Hindlimb muscle (tissue), 1 donor: ENCODE data around the gene CERCAM. TPM values are rescaled to one million over a fixed set of nuclear protein-coding genes. Genes with fewer than 3 reads are reported as not detected.
"Not testable (repeated sequence)": the region's sequence is repeated elsewhere in the genome, so short reads cannot be mapped to it uniquely, and the experiment has no call there.

ENCODE experiments used
- DNase-seq: peaks from one replicate; pipeline ENCODE4 v3.0.0-alpha.2; 2013
- polyA plus RNA-seq: library from polyadenylated mRNA; unstranded; fragments of 120-200 nt; gene quantifications from one replicate; pipeline ENCODE4 v1.2.1, GENCODE V29; 2013; ENCODE audit not compliant: insufficient read length

Gene CERCAM
- polyA plus RNA-seq, 1 donor, result 114 TPM

DNA sequence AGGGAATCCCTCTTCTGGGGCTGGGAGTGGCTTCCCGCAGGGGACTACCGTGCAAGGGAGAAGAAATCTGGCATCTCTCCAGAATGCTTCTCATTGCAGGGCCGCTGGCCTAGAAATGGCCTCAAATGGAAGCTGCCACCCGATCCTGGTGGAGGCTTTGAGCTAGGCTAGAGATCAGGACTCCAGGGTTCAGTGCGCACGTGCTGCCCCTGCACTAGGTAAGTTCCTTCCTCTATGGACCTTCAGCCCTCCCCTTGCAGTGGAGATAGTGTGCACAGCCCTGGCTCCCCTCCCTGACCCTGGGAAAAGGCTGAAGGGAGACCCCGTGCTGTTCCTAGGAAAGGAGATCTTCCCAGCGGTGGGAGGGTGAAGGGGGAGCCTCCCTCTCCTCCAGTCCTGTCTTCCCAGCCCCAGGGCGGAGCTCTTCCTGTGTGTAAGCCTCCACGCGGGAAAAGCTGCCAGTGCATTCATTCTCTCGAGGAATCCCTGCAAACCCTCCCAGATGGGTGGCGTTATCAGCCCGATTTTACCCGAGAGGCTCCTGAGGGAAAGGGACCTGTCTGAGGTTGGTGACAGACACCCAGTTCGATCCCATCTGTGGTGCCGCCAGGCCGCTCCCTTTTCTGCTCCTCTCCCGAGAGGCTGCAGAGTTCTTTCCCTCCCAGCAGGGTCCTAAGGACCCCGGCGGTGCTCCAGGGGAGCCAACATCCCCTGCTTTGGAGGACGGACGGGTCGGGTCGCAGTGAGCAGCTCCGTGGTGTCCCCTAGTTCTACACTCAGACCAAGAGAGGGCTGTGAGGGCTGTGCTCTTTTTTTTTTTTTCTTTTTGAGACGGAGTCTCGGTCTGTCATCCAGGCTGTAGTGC, 1.4 kb upstream of the CERCAM start:
- no peak for DNase-seq

DNA sequence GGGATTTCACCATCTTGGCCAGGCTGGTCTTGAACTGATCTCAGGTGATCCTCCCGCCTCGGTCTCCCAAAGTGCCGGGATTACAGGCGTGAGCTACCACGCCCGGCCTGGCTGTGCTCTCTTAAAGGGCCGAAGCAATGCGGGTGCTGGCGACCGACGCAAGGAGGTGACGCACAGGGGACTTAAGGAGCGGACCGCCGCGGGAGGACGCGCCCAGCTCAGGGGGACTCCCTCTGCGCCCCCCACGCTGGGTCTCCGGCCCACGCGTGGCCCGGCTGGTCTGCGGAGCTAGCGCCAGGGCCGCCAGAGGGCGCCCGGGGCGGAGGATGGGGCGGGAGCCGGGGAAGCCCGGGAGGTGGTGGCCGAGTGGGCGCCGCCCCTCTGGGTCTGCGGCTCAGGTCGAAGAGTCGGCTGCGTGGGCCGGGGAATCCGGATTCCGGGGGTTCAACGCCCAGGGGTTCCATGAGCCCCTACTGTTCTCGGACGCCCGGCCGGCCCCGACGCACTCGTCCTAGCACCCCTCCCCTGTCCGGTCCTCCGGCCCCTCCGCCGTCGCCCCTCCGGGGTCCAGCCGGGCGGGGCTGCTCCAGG, 502 bp upstream of the CERCAM start:
- DNase-seq, result peak; percentile 86

GRCh38 chr9:128421482-128421996, 882 bp downstream of the CERCAM start:
- DNase-seq, result no peak

DNA sequence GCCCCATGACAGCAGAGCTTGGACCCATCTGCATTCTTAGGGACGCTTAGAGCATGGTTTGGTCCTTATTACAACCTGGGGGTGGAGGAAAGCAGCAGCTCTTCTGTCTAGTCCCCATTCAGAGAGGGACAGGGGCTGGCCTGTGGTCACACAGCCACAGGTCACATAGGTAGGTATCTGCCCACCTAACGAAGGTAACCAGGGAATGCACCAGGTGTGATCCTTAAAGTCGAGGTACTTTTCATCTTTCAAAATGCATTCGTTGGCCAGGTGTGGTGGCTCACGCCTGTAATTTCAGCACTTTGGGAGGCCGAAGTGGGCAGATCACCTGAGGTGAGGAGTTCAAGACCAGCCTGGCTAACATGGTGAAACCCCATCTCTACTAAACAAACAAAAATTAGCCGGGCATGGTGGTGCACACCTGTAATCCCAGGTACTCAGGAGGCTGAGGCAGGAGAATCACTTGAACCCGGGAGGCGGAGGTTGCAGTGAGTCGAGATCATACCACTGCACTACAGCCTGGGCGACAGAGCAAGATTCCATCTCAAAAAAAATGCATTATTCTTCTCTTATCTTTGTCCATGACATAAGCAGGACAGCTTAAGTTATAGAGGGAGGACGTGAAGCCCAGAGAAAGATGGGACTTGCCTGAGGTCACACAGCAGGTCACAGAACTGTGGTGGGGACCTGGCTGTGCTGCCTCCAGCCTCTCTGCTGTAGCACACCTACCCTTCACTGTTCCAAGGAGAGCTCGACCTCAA, 1.5 kb downstream of the CERCAM start:
- DNase-seq, result not testable (repeated sequence)

GRCh38 chr9:128422783-128423150, 2.1 kb downstream of the CERCAM start:
- DNase-seq, result no peak

GRCh38 chr9:128423356-128423755, 2.7 kb downstream of the CERCAM start:
- DNase-seq, result not testable (repeated sequence)

DNA sequence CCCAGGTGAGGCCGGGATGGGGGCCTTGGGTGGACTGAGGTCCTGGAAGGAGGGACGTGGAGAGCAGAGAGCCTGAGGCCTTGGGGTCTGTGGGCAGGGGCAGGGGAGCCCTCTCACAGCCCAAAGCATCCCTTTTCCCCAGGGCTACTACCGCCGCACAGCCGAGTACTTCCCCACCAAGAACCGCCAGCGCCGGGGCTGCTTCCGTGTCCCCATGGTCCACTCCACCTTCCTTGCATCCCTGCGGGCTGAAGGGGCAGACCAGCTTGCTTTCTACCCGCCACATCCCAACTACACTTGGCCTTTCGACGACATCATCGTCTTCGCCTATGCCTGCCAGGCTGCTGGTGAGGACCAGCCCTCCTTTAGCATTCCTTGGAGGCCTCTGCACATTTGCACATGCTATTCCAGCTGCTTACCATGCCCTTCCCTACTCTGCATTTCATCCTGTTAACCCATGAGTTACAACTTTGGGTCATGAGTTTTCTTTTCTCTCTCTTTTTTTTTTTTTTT, 3.7 kb downstream of the CERCAM start:
- no peak for DNase-seq

DNA sequence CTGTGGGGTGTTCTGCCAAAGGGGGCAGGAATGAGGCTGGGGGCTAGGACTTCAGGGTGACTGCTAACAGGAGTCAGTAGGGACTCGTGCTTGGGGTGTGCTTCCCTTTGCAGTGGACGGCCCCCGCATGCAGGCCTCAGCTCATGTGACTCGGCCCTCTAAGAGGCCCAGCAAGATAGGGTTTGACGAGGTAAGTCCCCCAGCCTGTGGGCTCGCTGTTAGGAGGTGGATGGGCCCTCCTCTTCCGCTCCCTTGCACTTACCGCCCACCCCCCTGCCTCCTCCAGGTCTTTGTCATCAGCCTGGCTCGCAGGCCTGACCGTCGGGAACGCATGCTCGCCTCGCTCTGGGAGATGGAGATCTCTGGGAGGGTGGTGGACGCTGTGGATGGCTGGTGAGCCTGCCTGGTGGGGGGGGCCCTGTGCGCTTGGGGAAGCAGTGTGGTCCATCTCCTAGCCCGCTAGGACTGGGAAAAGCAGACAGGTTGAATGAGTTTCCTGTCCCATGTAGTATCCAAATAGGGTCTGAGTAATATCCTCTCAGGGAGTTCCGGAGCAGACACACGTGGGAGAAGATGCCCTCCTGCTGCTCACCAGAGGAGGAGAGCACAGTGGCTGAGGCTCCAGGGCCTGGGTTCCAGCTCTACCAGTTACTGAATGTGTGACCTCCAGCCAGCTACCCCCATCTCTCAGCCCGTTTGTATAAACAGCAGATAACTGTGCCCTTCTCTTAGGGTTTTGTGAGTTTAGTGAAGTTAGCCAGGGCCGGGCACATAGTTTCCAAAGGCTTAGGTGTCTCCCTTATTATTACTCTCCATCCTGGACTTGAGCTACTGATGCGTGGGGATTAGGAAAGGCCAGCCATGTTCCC, 8.2 kb downstream of the CERCAM start:
- no peak for DNase-seq

- DNase-seq, result no peak
Measured at GRCh38 chr9:128429513-128430086, 8.9 kb downstream of the CERCAM start.

DNA sequence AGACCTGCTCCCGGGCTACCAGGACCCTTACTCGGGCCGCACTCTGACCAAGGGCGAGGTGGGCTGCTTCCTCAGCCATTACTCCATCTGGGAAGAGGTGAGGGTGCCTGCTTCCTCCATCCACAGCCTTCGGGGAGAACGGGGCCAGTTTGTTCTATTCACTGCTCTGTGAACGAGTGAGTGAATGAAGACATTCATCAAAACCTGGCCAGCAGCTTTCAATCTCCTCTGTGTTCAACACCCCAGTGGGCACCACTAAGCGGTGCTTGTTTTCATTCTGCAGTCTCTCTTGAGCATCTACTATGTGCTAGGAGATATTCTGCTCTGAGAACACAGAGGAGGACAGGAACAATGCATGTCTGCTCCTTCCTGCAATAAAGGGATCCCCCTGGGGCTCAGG, 10.6 kb downstream of the CERCAM start:
- no peak for DNase-seq

GRCh38 chr9:128434340-128434739, 13.7 kb downstream of the CERCAM start:
- no peak for DNase-seq

- no peak for DNase-seq
Measured at GRCh38 chr9:128435611-128436010, 15.0 kb downstream of the CERCAM start.

DNA sequence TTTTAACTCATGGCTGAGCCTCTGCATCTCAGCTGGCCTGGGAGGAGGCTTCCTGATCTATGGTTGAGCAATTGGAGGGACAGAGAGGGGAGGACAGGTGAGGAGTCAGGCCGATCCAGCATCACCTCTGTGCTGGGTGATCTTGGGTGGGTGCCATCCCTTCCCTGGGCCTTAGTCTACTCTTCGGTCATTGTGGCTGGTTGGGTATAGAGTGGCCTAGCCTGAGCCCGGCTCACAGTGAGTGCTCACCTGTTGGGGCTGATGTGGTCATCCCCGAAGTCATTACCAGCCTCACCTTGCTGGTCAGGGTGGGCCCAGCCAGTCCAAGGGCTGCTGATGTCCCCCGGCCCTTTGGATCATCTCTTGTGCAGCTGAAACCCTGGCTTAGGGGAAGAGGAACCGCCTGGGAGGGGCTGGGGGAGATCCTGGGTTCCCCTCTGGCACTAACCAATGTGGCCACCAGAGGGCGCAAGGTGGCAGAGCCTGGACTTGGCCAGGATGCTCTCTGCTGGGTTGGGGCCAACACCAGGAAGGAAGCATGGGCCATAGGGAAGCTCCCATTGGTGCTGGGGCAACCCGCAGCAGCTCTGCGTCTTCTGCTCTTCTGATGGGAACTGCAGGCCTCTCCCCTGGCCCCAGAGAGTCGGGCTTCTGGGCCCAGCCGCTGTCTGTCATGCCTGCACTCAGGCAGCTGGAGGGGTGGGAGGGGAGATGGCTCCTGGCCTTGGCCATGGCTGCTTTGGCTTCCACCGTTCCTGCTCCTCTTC, 17.9 kb downstream of the CERCAM start:
- peak; percentile 85 for DNase-seq

DNA sequence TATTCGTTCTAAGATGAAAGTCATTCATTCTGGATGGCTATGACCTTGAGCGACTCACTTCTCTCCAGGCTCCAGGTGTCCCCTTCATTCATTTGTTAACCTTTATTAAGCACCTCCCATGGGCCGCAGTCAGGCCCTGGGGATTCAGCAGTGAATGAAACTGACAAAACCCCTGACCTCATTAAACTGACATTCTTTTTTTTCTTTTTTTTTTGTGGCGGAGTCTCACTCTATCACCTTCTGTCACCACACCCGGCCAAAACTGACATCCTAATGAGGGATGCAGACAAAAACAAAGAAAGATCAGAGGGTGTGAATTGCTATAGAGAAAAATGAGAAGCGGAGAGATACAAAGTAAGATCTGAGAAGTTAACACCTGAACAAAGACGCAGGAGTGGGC, 18.6 kb downstream of the CERCAM start:
- DNase-seq, result no peak

DNA sequence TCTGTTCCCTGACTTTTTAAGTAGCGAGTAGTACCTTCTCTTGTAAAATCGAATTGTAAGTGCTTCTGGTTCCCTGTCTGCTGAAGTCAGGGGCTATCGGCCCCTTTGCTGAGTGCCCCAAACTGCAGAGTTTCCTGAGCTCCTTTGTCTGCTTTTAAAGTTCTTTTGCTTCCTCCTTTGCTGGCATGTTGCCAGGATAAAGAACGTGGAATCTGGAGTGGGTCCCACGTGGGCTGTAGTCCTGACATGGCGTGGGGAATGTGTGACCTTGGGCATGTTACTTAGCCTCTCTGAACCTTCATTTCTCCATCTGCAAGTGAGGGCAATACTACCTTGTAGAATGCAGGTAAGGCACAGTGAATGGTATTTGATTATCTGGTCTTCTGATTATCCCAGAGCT, 21.5 kb downstream of the CERCAM start:
- DNase-seq, result no peak

DNA sequence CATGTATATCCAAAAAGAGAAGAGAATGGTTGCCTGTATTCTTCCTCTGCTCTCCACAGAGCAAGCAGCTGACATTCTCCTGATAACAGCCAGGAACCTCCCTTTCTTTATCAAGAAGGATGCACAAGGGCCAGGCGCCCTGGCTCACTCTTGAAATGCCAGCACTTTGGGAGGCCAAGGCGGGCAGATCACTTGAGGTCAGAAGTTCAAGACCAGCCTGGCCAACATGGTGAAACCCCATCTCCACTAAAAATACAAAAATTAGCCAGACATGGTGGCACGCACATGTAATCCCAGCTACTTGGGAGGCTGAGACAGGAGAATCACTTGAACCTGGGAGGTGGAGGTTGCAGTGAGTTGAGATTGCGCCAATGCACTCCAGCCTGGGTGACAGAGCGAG, 25.8 kb downstream of the CERCAM start:
- not testable (repeated sequence) for DNase-seq

DNA sequence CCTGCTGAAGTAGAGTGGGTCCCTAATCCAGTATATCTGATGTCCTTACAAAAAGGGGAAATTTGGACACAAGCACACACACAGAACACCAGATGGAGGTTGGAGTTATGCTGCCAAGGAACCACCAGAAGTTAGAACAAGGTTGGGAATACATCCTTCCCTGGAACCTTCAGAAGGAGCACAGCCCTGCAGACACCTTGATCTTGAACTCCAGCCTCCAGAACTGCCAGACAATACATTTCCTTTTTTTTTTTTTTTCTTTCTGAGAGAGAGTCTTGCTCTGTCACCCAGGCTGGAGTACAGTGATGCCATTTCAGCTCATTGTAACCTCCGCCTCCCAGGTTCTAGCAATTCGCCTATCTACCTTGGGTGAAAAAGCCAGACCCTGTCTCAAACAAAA, 28.1 kb downstream of the CERCAM start:
- no peak for DNase-seq

DNA sequence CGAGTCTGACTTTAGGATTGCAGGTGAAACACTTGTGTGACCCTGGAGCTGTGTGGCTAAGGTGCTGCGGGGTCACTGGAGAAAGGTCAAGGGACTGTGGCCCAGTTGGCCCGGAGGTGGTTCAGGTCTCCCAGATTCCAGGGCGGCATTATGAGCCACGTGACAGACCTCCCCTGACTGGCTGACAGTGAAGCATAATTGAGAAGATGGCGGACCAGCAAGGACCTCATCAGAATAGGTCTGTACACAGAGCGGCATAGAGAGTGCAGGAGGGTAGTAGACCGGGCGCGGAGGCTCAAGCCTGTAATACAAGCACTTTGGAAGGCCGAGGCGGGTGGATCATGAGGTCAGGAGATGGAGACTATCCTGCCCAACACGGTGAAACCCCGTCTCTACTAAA, 34.3 kb downstream of the CERCAM start:
- DNase-seq, result no peak

DNA sequence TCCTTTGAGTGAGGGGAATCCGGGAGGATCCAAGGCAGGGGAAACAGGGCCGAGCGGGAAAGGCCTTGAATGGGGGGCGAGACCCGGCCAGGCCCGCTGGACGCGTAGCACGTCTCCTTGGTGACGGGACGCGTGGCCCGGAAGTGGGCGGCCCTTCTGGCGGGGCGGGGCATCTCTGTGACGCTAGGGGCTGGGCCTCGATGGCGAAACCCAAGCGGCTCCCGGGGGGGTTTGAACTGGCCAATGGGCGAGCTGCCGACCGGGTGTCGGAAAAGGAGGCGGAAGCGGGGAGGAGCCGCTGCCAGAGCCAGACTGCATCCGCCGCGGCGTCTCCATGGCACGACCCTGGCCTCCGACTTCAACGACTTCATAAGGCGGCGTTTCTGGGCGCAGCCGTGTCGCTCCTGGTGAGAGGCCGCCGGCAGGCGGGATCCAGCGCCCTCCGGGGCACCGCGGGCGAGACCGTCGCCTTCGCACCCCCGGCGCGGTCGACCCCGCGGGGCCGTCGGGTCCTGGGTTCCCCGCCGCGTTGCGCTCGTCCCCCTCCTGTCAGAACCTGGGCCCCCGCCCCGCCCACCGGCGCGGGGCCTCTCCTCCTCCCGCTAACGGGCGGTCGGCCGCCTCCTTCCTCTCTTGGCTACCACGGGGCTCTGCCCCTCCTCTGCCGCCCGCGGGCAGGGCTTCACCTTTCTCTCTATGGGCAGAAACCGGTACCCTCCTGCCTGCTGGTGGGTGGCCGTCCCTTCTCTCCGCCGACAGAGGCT, 35.4 kb downstream of the CERCAM start, which contains the start of gene ODF2:
TSS of gene ODF2 (plus strand) at position 158 of the 764 bp plus-strand sequence. CDS start at position 244, 86 bp downstream.
- DNase-seq, result peak; percentile 97

DNA sequence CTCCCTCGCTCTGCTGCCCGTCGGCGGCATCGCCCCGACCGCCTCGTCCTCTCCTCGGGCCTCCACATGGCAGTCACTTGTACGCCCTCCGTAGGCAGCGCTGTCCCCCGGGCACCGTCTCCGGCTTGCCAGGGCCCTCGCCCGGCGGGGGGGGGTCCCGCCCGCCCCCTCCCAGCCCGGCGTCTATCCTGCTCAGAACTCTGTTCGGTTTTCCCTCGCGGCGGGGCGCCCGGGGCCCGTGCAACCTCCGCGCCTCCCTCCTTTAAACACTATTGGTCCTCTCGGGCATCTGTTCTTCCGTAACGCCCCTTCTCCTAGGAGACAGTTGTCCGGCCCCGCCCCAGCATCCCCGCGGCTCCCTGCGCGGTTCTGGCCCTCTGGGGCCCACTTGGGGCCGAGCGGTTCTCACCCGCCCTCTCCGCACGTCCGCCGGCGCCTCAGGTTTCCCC, 36.0 kb downstream of the CERCAM start:
- peak; percentile 65 for DNase-seq
